Femur (tissue), 1 donor: ENCODE results near the gene TMEM203.
"Not testable (repeated sequence)": the region's sequence is repeated elsewhere in the genome, so short reads cannot be mapped to it uniquely, and the experiment has no call there.

Source experiments
- DNase-seq: peaks from one replicate; pipeline ENCODE4 v3.0.0-alpha.2; 2017

TMEM203 gene

GRCh38 chr9:137205126-137206069, at the start of gene TMEM203, which contains the start of gene NDOR1:
TSS of gene TMEM203 (minus strand) at chr9:137205648. CDS start at chr9:137205414, 234 bp downstream.
TSS of gene NDOR1 (plus strand) at chr9:137205700. CDS start at chr9:137205778, 78 bp downstream.
- peak; percentile 95 for DNase-seq

DNA sequence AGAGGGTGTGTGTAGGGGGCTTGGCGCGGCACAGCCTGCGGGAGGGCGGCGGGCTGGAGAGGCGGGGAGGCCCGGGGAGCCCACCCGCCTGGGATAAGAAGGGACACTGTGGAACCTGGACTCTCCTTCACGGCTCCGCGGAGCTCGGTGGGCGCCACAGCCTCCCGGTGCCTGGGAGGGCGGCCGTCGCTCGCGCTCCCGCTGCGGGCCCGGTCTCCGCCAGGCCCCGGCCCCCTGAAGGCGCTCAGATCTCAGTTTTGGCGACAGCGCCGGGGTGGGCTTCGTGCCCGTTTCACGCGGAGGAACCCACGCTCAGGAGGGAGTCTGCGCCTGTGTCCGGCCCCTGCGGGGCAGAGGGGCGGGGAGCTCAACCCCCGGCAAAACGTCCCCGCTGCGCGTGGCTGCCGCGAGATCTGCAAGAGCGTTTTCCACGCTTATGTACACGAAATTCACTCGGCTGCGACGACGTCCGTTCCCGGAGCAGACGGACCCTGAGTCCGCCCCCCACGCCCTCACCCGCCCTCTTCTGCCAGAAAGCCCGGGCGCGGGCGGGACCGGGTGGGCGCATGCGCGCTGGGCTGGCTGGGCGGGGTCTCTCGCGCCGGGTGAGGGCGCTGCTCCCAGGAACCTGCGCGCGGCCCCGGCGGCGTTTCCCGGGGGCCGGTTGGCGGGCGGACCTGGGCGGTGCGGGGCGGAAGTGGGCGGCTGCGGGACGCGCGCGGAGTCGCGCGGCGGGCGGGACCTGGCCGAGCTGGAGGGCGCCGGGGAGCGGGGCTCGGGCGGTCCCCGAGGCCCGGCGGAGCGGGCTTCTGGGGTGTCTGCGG, 49.4 kb upstream of the TMEM203 start, which contains the start of gene NELFB:
Gene NELFB (plus strand): TSS at position 704 of the 824 bp plus-strand sequence.
- DNase-seq: peak; percentile 96

DNA sequence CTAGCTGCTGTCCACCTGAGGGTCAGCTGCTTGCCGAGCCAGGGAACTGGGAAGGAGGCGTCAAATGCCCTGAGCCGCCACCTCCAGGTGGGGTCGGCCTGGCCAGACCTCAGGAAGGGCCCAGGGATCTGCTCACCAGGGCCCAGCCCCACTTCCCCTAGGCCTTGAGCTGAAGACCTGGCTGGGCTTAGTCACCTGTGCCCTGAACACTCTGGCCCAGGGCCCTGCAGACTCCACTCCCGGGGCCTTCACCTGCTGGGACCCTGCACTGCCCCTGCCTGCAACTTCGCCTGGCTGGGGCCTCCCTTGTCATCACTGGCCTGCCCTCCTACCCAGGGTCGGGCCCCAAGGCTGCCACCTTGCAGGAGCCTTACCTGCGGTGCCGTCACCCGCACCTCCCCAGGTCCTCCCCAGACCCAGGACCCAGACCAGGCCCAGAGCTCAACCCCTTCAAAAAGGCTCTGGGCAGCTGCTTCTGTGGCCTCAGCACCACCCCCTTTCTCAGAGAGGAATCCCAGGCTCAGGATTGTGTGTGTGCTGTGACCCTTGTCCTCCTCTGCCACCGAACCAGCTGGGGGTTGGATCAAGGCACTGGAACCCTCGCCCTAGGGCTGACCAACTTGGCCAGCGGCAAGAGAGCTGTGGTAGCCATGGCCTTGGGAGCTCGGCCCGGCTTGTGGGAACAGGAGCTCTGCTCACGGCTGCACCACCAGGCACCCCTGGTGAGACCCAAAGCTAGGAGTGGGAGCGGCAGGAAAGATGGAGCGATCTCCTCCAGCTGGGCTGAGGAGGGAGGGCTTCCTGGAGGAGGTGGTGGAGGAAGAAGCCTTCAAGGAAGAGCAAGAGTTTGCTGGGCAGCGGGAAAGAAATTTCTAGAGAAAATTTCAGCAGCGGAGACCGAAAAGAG, 48.5 kb upstream of the TMEM203 start:
- no peak for DNase-seq

DNA sequence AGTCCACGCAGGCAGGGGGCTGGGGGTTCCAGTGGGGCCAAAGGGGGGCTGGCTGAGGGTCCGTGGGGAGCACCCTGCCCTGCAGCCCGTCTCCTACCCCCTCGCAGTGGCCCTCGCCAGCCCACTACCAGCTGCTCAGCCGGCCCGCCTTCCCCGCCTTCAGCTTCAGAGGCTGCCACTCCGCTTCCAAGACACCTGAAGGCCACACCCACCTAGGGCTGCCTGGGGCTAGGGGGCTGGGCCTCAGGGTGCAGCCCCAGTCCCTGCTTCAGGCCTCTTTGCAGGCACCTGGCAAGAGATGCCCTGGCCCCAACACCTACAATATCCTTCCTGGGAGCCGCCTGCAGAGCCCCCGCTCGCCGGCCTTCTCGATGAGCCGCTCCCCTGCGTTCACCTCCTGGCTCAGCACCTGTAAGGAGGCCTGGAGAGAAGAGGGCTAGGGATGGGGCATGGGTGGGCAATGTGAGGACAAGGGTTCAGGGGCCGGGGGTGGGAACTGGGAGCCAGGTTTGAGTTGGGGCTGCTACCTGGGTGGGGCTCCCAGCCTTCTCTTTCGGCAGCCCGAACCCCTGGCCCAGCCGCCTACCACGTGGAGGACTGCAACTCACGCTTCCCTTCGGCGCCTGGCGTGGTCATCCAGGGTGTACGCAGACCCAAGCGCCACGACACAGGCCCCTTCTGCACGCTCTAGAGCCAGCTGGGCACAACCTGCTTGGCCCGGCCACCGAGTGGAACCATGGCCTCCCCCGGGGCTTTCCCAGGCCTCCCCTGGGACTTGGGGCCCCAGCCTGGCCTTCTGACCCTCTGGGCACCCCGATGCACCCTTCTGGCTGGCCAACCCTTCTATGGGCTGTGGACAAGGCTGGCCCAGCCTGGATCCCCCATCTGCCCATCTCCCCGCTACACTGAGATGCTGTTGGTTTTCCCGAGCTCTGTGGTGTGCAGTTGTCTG, 47.4 kb upstream of the TMEM203 start:
- DNase-seq: no peak

DNA sequence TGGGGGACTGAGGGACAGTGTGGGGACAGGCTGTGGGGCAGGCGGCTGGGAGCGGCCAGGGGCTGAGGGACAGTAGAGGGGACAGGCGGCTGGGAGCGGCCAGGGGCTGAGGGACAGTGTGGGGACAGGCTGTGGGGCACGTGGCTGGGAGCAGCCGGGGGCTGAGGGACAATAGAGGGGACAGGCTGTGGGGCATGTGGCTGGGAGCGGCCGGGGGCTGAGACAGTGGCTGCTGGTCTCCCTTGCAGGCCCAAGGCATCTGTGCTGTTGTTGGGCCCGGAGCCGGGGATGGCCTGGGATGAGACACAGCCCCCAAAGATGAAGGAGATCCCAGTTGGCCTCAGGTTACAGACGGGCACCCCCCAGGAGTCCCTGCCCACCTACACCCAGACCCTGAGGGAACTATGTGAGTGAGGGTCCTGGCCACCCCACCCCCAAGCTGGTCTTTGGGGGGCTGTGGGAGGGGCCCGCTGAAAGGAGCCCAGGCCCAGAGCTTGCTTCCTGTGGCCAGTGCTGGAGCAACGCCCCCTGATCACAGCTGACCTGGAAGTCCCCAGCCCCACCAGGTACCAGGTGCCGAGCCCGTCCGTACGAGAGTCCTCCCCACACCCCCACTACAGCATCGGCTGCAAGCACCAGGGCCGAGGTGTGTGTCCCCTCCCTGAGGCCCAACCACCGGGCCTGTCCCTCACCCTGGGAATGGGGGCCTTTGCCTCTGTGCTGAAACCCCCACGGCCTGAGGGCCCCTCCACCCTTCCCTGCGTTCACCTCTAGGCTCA, 46.2 kb upstream of the TMEM203 start:
- no peak for DNase-seq

DNA sequence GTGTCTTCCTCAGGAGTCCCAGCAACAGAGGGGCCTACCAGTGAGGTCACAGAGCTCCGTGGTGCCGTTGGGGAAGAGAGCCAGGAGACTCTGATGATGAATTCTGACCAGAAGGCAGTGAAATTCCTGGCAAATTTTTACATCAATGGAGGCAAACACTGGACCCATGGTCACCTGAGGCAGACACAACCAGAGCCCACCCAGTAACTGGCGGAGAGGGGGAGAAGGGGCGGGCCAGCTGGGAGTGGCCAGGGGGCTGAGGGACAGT, 45.7 kb upstream of the TMEM203 start, which contains the start of gene STPG3:
Gene STPG3 (plus strand): TSS at position 93 of the 268 bp plus-strand sequence. CDS start 1 bp downstream, at position 94.
- DNase-seq: no peak

- DNase-seq: no peak
Observed at GRCh38 chr9:137250329-137251193, 45.1 kb upstream of the TMEM203 start.

DNA sequence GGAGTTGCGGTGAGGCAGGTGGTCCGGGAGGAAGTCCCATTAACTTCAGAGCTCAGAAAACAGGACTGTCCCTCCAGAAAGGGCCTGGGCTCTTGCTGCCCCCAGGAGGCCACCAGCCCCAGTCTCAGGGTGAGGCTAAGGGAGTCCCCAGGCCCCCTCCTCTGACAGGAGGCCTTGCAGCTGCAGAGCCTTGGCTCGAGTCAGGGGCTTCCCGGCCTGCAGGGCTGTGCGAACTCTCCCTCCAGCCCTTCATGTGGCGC, 42.4 kb upstream of the TMEM203 start:
- DNase-seq: no peak

- no peak for DNase-seq
Observed at GRCh38 chr9:137247135-137247915, 41.9 kb upstream of the TMEM203 start.

DNA sequence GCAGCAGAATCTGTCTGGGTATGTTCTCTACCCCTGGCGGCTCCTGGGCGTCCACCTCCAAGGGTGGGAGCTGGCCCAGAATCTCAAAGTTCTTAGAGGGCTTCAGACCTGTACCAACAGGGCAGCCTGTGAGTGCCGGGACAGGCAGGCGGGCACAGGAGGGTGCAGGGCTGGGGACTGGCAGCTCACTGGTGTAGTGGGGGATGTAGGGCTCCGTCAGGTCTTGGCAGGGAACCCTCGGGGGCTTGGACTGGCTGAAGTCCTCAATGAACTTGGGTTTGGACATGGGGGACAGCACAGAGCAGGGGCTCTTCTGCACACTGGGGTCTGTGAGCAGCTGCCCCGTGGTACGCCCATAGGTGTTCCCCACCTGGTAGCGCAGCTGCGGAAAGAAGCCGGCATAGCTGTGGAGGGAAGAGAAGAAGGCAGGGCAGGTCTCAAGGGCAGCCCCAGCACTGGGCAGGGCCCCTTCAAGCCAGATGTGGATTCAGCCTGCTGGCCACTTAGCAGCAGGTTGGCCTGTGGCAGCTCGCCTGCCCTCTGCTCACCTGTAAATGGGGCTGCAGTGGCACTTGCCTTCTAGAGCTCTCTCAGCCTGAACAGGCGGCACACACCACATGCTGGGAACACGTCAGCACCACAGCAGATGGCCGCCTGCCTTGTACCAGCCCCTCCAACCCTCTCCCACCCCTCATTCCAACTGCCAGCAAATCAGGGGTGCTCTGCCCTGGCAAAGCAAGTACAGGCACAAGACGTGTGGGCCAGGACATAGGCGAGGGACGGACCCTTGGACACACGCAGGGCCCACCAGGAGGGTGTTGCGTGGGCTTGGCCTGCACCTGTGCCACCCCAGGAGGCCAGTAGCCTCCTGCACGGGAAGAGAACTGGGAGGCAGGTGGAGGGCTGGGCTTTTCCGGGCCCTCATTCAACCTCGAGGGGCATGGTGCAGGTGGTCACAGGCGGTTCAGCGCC, 40.3 kb upstream of the TMEM203 start:
- DNase-seq: no peak

- DNase-seq: no peak
Observed at GRCh38 chr9:137244486-137245449, 39.3 kb upstream of the TMEM203 start.

- DNase-seq: no peak
Observed at GRCh38 chr9:137243626-137244485, 38.4 kb upstream of the TMEM203 start.

- not testable (repeated sequence) for DNase-seq
Observed at GRCh38 chr9:137243266-137243625, 37.8 kb upstream of the TMEM203 start.

- no peak for DNase-seq
Observed at GRCh38 chr9:137242269-137243203, 37.1 kb upstream of the TMEM203 start.
